ENCODE measurements around the gene SPINT3.

DNA sequence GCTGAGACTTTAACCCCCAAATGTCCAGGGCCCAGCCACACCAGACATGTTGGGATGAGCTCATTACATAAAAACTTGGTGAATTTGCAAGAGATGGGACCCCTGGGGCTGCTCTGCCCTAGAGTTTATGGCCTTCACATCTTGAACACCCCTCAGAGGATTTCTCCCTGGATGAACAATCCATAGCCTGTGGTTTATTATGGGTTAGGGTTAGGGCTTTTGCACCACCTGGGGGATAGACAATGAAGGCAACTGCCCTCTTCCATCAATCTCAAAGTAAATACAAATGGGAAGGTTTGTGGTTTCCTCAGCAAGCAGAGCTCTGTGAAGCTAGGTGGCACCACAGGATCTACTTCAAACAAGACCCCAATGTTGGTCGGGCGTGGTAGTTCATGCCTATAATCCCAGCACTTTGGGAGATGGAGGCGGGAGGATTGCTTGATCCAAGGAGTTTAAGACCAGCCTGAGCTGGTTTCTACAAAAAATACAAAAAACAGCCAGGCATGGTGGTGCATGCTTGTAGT is 17.4 kb downstream of the SPINT3 start:
- TF ChIP-seq CTCF (IDR thresholded peaks at IDR 0.05) (no peak), POLR2A (IDR thresholded peaks at IDR 0.05) (no peak)

Data from lower leg skin (tissue), 3 donors.